SKM-1 treated with dmso at 0.1 percent for 144 hours (cell line): ENCODE data around the gene KIF25.

Experiments
- DNase-seq: peaks from one replicate; lab custom pipeline; 2025; ENCODE audit not compliant: unreplicated experiment; lab: John Stamatoyannopoulos, UW

Gene KIF25

GRCh38 chr6:168049277-168049676 is 51.8 kb downstream of the KIF25 start:
- DNase-seq, result no peak

GRCh38 chr6:168049706-168050224 is 52.3 kb downstream of the KIF25 start:
- no peak for DNase-seq

GRCh38 chr6:168050225-168050880 is 52.9 kb downstream of the KIF25 start:
- no peak for DNase-seq

DNA sequence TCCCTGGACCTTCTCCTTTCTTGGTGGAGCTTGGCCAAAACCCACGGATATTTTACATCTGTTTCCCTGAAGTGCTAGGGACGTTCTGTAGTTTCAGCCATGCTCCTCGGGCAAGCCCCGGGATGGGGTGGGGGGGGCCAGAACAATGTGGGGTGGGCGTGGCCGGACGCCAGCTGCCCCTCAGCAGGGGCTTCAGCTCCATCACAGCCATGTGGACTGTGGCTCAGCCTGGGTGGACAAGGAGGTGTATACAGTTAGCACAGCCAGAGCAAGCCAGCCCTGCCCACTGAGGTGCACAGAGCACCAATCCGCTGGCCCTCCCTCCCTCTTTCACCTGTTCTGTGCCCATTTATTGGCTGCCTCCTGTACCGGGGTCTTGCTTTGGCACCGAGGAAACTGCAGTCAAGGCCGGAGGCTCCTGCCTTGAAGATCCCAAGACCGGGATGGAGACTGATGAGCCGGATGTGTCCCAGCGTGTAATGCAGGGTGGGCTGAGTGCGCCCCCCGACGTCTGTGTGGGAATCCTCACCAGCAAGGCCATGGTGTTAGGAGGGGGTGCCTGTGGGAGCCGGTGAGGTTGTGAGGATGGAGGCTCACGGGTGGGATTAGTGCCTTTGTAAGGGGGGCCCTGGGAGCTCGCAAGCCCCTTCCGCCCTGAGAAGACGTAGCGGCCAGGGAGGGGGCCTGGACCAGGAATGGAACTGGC is 53.6 kb downstream of the KIF25 start:
- no peak for DNase-seq

- DNase-seq, result no peak
Observed at GRCh38 chr6:168051648-168052047, 54.2 kb downstream of the KIF25 start.

DNA sequence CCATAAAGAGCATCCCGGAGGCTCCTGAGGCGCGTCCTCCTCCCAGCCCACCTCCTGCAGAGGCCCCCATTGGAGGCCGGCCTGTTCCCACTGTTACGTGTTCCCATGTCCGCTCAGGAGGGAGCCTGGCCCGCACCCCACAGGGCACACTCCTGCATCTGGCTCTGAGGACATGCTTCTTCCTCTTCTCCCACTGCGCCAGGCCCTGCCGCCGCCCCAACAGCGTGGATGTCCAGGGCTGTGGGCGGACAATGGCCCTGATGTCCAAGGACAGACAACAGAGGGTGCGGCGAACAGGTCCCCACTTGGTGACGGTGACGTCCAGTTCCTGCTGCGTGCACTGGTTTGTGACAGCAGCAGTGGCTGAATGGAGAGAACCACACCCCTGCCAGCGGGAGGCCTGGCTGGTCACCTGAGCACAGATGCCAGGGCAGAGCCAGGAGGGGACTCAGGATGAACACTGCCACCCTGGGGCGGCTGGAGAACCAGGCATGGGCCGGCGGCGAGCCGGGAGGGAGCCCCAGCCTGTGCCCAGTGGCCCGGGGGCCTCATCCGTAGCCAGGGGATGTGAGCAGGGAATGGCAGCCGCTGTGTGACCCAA is 54.9 kb downstream of the KIF25 start:
- DNase-seq, result no peak

DNA sequence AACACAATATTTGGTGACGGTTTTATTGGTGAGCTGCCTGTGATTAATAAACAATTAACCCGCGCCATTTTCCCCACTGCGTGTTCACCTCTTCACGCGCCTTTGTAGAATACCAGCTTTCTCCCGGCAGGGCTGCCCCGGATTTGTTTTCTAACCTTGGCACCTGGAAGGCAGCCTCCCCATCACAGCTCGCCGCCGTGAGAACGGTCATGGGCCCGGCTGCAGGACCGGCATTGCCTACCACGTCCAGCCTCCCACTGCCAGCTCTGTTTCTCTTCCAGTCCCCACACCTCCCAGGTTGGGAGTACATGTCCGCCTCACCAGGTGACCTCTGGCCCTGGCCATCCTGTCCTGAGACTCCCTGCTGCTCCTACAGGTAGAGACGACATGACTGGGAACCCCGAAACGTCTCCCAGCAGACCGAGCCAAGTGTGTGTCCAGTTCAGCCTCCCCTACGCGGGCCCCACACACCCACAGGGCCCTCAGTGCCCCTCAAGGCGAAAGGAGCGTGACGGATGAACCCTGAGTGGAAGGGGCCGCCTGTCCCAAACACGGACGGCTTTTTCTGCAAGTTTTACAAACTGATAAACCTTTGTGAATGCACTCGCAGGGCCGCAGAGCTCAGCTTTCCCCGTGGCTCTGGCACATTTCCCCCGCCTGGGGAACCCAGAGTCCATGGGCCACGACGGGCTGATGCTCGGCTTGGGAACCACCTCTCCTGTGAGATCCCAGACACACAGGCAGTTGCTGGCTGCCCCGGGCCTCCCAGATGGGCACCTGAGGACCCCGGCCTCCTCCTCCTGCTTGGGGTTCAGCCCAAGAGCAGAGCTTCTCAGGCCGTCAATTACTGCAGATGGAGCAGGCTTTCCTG is 55.9 kb downstream of the KIF25 start:
- DNase-seq, result no peak

- no peak for DNase-seq
Observed at GRCh38 chr6:168053957-168054471, 56.5 kb downstream of the KIF25 start.

DNA sequence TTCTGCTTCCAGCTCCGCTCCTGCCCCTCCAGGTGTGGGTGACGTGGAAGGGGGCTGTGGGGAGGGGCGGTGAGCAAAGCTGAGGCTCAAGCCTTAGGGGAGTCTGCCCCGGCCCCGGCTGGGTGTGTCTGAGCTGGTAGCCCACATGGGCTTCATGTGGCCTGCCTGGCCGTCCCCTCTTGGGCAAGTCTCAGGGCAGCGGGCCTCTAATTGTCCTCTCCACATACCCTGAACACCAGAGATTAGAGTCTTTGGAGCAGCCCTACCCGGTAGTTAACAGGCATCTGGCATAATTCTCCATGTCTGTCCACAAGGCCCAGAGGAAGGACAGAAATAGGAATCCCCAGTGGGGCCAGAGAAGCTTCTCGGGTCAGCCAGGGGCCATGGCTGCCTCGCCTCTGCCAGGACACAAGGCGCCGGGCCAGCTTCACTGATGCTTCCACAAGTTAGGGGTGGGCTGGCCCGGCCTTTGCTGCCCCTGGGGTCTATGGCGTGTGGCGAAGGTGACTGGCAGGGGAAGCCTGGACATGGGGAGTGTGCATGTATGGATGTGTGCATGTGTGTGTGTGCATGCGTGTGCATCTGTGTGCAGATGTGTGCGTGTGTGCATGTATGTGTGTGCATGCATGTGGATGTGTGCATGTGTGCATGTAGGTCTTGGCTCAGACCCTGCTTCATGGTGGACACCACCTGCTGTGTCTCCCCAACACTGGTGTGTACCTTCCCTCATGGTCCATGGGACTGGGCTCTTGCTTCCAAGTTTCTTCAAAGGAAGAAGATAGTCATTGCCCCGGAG is 57.5 kb downstream of the KIF25 start:
- no peak for DNase-seq

GRCh38 chr6:168055696-168056489 is 58.4 kb downstream of the KIF25 start:
- DNase-seq, result no peak

DNA sequence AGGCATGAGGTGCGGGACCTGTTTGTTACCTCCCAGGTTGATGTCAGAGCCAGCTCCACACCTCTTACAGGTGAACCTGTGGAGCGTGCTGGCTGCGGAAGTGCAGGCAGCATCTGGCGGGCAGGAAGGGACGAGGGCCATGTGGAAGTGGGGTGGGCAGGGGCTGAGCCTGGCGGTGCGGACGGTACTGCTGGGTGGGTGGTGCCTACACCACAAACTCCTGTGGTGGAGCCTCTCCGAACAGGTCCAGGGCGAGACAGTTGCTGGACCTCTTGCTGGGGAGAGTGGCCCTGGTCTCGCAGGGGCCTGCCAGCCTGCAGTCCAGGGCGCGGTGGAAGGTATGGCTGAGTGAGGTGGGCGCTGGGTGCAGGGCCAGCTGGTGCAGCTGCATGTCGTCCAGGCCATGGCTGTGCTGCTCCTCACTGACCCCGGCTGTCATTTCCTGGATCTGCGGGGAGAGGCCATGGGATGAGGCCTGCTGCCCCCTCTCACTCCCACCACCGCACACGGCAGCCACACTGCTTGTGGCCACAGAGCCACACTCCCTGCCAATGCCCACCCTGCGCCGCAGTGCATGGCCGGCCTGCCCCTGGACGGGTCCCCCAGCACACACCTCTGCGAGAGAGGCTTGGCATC is 59.5 kb downstream of the KIF25 start:
- DNase-seq, result no peak

- no peak for DNase-seq
Observed at GRCh38 chr6:168057836-168058235, 60.4 kb downstream of the KIF25 start.

DNA sequence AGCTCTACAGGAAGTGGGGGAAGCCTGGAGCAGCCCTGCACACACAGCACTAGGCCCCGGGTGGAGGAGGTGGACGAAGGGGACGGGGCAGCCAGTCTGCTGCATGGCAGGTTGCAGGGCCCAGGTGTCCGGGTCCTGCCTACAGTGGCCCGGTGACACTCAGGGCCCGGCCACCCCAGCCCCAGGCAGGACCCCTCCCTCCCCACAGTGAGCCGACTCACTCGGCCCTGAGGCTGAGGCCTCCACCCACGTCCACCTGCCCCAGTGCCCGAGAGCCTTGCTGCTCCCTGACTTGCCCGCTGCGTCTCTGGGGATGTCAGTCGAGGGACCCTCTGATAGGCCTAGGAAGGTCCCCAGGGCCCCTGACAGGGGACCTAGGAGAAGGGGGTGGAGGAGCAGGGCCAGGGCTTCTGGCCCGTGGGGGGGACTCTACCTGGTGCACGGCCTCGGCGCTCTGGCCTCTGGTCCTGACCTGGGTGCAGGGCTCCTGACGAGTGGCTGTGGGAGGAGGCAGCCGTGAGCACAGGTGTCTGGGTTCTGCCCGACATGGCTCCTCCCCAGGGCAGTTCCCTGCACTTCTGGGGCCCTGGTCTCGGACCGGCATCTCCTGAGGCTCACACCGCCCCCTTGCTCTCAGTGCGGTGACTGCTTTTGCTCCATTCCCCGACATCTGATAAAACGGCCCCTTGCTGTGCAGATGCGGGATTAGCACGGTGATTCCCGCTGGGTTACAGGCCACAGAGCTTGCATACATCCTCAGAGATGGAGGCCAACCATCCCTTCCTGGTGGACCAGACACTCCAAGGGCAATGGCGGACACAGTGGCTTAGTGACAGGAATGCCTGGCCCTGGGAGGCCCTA is 61.5 kb downstream of the KIF25 start:
- no peak for DNase-seq

- DNase-seq, result no peak
Observed at GRCh38 chr6:168060521-168060931, 63.1 kb downstream of the KIF25 start.

DNA sequence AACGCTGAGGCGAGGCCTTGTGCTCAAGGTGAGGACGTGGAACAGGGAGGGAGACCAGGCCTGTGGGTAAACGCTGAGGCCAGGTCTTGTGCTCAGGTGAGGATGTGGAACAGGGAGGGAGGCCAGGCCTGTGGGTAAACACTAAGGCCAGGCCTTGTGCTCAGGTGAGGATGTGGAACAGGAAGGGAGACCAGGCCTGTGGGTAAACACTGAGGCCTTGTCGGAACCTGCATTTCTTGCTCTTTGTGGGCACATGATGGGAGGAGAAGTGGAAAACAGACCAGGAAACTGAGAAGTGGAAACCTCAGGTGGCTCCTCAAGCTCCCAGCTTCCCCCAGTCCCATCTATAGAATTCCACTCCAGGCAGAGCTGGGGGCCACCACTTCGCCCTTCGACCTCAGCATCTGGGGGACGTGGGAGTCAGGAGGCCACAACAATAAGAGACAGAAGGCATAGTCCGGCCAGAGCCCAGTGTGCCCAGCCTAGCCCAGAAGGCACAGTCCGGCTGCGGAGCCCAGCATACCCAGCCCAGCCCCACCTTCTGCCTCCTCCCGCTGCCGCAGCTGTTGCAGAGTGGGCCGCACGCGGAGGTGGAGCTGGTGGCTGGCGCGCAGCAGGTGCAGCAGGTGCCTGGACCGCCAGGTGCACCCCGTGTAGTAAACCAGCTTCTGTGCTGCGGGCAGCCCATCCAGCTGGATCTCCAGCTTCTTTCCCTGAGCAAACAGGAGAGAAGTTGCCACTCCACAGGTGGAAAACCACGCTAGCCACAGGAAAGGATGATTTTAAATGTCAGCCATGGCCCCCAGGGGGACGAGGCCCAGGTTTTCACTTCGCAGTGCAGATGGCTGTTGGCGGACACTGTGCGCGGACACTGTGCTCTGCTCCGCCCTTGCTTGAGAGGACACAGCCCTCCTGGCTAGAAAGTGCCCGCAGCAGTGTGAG is 64.1 kb downstream of the KIF25 start:
- DNase-seq, result no peak

DNA sequence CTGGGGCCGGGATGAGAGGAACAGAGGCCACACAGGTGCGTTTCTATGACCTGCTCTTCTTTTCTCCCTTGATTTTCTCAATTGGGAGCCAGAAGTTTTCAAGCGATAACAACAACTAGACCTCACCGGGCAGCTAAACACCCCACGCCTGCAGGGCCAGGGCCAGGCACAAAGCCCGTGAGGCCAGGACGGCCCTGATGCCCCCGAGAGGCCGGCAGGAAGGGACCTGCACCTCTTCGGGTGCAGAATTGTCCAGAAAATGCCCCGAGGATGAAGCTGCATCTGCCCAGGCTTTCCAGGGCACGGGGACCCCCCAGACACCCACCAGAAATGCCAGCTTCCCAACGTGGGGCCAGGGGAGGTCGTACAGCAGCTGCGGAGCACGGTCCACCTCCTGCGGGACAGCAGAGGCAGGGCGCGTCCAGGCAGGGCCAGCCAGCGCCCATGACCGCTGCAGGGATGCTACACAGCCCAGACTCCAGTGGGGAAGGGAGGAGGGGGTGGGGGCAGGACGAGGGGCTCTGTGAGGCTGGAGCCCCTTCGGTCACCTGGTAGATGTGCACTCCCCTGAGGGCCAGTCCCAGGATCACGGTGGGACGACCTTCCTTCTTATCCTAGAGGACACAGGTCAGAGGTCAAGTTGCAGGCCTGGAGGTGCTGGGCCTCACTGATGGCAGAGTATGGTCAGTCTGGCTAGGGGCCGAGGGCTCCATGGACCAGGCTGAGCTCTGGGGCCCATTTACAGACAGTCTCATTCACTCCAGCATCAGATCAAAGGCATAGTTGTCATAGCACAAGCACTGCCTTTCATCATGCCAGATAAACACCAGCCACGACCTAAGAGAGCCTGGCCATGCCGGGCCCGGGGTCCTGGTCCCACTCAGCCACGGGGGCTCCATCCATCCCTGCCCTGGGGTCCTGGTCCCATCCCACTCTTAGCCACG is 65.1 kb downstream of the KIF25 start:
- DNase-seq, result no peak
